H54 (cell line): Measurements from ENCODE around the gene OR4C3.
"Not testable (repeated sequence)": the region's sequence is repeated elsewhere in the genome, so short reads cannot be mapped to it uniquely, and the experiment has no call there.

Experiments
- DNase-seq: peaks from one replicate; pipeline ENCODE4 v3.0.0; 2011; ENCODE audit warnings: low spot score, mixed read lengths; ENCODE audit not compliant: insufficient read length
- FAIRE-seq: peaks from 3 replicates; lab custom pipeline; 2011; peaks lifted over from hg19 to GRCh38; lab: Jason Lieb, UNC
- POLR2A ChIP-seq: IDR thresholded peaks from 2 replicates; pipeline ENCODE4 v1.6.1; 2011; ENCODE audit warnings: low read depth, mild to moderate bottlenecking, low read length

Gene OR4C3

DNA sequence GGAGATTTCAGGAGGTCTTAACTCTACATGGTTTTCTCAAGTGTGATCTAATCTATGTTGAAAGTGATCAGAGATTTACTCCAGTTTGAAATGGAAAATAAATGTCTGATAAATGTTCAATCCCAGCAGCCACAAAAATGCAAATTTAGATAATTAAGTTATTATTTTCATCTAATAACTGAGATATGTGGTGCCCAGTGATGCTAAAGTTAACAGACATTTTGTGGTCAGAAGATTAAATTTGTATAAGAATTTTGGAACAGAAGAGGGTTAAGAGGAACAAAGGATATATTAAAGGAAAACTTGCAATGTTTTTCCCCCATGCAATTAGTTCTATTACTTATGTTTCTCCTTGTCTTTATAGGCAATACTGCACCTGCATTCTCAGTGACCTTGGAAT is at the start of gene OR4C3:
OR4C3 (plus strand) TSS at position 301 of the 400 bp plus-strand sequence. CDS start 102 bp downstream, outside the sequence.
- DNase-seq, FAIRE-seq: not testable (repeated sequence)

DNA sequence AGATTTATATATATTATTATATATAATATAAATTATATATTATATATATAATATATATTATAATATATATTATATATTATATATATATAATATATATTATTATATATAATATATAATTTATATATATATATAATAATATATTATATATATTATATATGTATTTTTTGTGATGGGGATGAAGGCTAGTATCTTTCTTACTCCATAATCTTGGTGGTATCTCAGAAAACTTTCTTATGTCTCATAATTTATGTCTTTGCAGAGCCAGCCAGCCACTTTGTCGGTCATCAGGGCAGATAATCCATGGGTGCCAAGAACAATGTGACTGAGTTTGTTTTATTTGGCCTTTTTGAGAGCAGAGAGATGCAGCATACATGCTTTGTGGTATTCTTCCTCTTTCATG is 18.8 kb upstream of the OR4C3 start, which contains the start of gene OR4S1:
OR4S1 (plus strand) TSS at position 301 of the 400 bp plus-strand sequence; CDS start at position 301, 0 bp downstream.
- DNase-seq (no peak), FAIRE-seq (no peak)
- TF ChIP-seq POLR2A, result no peak

DNA sequence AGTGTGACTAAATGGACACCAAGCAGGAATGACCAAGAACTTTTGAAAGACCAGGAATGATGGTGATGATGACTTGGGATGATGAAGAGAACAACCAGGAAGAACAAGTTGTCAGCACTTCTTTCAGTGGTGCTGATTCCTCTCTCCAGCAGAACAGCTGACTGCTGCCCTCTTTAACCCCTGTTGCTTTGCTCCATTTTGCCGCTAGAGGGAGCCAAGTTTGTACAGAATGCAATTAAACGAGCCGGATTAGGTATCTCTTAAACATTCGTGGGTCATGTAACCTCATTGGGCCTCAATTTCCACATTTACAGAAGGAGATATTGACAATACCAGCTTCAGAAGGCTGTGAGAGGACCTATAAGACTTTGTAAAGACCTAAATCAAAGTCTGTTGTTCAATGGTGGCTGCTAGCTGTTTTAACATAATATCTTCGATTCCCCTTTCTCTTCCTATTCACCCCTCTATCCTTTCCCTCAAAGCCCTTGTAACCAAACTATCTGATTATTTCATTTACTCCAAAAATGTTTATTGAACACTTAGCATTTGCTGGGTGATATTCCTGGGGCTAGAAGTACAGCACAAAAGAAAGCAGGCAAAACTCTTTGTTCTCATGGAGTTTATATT is 16.8 kb upstream of the OR4C3 start:
- no peak for TF ChIP-seq POLR2A
- DNase-seq, result peak; percentile 31
- peak; percentile 96 for FAIRE-seq

DNA sequence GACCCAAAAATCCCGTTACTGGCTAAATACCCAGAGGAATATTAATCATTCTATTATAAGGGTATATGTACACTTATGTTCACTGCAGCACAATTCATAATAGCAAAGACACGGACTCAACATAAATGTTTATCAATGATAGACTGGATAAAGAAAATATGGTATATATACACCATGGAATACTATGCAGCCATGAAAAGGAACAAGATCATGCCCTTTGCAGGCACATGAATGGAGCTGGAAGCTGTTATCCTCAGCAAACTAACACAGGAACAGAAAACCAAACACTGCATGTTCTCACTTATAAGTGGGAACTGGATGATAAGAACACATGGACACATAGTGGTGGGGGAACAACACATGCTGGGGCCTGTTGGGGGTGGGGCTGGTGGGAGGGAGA is 11.1 kb upstream of the OR4C3 start:
- not testable (repeated sequence) for DNase-seq, FAIRE-seq

DNA sequence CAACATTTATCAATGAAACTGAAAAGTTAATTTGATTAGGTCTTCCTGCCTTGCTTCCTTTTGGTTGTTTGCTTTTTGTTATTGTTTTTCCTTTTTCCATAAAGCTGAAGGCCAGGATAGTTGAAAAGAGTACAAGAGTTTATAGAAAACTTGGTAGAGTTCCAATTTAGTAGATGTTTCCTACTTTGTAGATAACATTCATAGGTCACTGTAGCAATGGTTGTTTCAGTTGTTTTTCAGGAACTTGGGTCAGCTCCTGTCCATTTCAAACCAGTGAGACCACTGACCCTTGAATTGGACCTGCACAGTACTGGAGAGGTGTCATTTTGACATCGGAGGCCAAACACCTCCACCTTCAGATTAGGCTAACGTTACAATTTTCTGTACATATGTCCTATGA is 4.9 kb upstream of the OR4C3 start:
- FAIRE-seq, result peak; percentile 66
- not testable (repeated sequence) for DNase-seq

DNA sequence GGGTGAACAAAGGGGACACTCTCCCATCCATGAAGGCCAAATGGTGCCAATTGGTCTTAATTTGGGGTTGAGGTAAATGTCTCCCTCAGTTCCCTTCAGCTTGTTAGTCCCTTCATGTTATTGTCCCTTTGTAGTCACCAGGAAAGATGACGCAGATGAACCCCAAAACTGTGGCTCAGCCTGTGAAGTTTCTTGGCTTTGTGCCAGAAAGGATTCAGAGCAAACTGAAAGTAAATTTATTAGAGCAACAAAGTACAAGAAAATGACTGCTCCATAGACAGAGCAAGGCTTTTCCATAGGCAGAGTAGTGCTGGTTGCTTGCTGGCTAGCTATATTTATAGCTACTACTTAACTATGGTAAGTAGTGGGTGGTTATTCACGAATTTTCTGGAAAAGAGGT is 16.7 kb downstream of the OR4C3 start:
- TF ChIP-seq POLR2A, result no peak
- DNase-seq (no peak), FAIRE-seq (no peak)

DNA sequence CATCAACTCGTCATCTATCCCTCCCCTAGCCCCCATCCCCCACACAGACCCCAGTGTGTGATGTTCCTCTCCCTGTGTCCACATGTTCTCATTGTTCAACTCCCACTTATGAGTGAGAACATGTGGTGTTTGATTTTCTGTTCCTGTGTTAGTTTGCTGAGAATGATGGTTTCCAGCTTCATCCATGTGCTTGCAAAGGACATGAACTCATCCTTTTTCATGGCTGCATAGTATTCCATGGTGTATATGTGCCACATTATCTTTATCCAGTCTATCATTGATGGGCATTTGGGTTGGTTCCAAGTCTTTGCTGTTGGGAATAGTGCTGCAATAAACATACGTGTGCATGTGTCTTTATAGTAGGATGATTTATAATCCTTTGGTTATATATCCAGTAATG is 17.8 kb downstream of the OR4C3 start:
- DNase-seq, FAIRE-seq: not testable (repeated sequence)

DNA sequence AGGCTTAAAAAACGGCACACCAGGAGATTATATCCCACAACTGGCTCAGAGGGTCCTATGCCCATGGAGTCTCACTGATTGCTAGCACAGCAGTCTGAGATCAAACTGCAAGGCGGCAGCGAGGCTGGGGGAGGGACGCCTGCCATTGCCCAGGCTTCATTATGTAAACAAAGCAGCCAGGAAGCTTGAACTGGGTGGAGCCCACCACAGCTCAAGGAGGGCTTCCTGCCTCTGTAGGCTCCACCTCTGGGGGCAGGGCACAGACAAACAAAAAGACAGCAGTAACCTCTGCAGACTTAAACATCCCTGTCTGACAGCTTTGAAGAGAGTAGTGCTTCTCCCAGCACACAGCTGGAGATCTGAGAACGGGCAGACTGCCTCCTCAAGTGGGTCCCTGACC is 21.6 kb downstream of the OR4C3 start:
- not testable (repeated sequence) for DNase-seq, FAIRE-seq

DNA sequence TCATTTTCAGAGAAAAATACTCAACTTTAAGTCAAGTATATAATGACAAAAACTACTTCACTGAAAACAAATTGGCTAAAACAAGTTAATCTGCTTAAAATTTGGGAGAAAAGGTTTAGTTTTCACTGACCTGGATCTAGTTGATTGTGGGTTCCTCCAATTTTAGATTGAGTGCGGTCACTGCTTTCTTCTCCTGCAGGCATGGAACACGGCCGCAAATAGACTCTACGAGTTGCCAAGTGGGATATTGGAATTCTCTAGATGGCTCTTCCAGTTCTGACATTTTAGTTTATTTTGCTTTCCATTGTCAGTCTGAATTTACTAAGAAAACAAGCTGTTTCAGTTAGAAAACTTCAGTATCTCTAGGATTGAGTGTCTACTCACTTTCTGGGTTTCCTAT is 29.3 kb downstream of the OR4C3 start:
- DNase-seq (no peak), FAIRE-seq (peak; percentile 57)
- no peak for TF ChIP-seq POLR2A

DNA sequence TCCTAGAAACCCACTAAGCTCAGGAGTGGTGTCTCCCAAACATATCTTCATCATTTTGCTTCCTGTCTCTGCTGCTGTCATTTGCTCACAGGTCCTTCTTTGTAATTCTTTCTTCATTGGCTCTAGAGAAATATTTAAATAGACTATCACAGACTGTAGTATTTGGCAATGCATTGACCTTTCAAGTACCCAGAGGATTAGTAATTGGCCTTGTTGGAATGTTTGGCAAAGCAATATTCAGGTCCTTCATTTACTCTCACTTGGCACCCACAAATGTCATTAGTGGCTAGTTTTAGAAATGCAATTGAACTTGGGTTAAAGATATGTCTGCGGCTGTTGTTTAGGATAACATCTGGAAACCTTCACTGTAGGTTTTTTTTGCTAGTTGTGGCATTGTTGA is 30.0 kb downstream of the OR4C3 start:
- TF ChIP-seq POLR2A, result no peak
- no peak for FAIRE-seq
- no peak for DNase-seq

DNA sequence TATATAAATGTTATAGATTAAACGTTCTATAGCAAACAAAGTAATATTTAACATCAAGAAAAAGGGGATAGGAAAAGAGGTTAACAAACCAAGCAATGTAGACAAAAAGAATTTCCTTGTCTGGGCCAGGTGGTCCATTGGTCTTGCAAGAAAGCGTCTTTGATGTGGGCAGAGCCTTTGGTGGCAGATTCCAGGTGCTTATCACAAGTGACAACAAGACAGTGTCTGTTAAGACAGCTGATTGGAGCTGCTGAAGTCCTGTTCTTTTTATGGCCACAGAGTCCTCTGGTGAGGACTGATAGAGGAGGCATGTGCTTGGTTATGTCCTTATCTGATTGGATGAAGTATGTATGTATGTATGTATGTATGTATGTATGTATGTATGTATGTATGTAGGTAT is 36.6 kb downstream of the OR4C3 start:
- not testable (repeated sequence) for FAIRE-seq, DNase-seq

DNA sequence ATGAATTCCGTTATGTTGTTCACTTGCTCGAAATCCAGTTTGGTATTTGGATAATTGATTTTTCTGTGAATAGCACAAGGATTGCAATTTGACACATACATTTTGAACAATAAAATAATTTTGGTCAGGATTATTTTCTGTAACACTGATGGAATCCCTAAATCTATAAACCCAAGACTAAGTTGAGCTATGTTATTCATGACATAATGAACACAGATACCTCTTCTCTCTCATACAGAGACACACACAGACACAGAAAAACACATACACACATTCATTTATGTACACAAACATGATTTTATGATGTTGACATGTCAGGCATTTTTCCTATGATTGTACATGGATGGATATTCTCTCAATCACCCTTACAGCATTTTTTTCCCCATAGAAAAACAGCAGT is 41.6 kb downstream of the OR4C3 start, which contains the start of gene OR4C5:
OR4C5 (minus strand) TSS at position 101 of the 400 bp plus-strand sequence; CDS start at position 101, 0 bp downstream.
- FAIRE-seq, result no peak
- TF ChIP-seq POLR2A, result no peak
- no peak for DNase-seq
